ENCODE measurements around the gene NLRP6.

GRCh38 chr11:235609-235996 lies 42.6 kb upstream of the NLRP6 start:
- TF ChIP-seq PPARA (CRISPR knock-in tag; IDR thresholded peaks at IDR 0.05; ENCODE audit: borderline replicate concordance) (no peak), ZFP3 (CRISPR knock-in tag; IDR thresholded peaks at IDR 0.05) (no peak), GLIS3 (CRISPR knock-in tag; IDR thresholded peaks at IDR 0.05) (no peak), PATZ1 (CRISPR knock-in tag; IDR thresholded peaks at IDR 0.05; ENCODE audit: borderline replicate concordance) (no peak), BACH2 (CRISPR knock-in tag; IDR thresholded peaks at IDR 0.05; ENCODE audit: borderline replicate concordance) (no peak), TSHZ2 (CRISPR knock-in tag; IDR thresholded peaks at IDR 0.05) (no peak), OSR1 (CRISPR knock-in tag; IDR thresholded peaks at IDR 0.05) (no peak), POU6F1 (CRISPR knock-in tag; IDR thresholded peaks at IDR 0.05; ENCODE audit: borderline replicate concordance, low read depth) (no peak), RARB (CRISPR knock-in tag; IDR thresholded peaks at IDR 0.05) (no peak), CSDC2 (CRISPR knock-in tag; IDR thresholded peaks at IDR 0.05) (no peak), SNAI2 (CRISPR knock-in tag; IDR thresholded peaks at IDR 0.05) (no peak), ZFP30 (CRISPR knock-in tag; IDR thresholded peaks at IDR 0.05) (no peak)

All from SK-N-SH treated with all-trans-retinoic acid at 6 μM for 48 hours (cell line).